ENCODE measurements around the gene SARDH.

Gene SARDH

GRCh38 chr9:133618726-133619125 is 119.4 kb downstream of the SARDH start:
- no peak for DNase-seq

- DNase-seq: no peak
Measured at GRCh38 chr9:133616643-133617405, 121.3 kb downstream of the SARDH start.

DNA sequence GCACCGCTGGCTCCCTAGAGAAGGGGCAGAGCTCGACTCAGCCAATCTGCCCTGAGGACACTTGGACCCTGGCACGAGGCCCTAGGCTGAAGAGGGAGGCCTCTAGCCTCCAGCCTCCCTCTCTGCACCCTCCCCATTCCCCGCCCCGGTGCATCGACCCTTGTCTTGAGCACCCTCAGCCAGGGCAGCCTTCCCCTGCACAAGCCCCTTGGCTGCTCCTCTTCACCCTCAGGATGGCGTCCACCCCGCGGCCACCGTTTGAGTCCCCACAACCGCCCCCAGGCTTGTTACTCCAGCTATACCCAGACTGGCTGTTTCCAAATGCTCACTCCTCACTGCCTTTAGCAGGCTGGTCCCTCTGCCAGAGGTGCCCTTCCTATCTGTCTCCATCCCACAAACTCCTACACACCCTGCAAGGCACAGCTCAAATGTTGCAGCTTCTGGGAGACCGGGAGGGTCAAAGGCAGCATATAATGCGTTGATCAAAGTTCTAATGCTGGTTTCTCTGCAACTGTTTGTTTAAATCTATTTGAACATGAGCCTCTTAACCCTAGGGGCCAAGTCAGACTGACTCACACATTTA is 122.5 kb downstream of the SARDH start:
- no peak for DNase-seq

DNA sequence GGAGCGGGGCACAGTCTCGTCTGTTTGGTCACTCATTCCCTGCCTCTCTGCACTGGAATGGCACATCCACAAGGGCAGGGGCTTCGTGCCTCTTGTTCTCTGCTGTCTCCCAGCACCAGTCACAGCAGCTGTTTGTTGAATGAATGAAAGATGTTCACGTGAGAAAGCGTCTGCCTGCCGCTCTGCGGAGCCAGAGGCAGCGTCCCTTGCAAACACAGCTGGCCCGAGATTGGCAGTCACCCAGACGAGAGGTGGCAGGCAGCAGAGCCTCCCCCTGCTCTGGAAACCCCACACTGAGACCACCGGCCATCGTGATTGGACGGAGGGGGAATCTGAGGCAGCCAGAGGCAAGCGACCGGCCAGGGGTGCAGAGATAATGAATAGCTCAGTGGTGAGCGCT is 123.0 kb downstream of the SARDH start:
- DNase-seq: no peak

- no peak for DNase-seq
Measured at GRCh38 chr9:133614678-133615077, 123.5 kb downstream of the SARDH start.

DNA sequence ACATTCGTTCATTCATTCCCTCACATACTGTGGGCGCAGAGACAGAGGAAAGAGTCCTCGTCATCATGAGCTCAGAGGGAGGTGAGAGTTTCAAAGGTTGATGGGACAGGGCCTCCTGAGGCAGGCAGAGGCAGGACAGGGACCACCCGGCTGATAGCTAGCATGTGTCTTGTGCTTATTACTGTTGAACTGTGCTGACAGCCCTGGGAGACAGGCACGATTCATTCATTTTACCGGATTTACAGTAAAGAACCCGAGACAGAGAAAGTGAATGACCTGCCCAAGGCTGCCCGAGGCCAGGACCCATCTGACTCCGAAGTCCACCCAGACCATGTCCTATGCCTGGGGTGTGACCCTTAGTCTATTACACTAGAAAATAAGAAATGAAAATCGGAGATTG is 124.1 kb downstream of the SARDH start:
- no peak for DNase-seq
